Thyroid gland (tissue), 4 donors: ENCODE data around the gene MAPK13.

ENCODE experiments used
- CTCF ChIP-seq, 6 experiments: fragments of 200-600 bp in 3 of 6; fragments of 450-650 bp in 3 of 6; sonication (generic) in 3 of 6; IDR thresholded peaks; one replicate each; pipeline ENCODE4 v1.5.1; 2016 to 2019; ENCODE audit warnings: antibody characterized with exemption in 6 of 6, mild to moderate bottlenecking in 2 of 6, inconsistent platforms in 1 of 6, moderate library complexity in 1 of 6
- POLR2A ChIP-seq, 2 donors: fragments of 450-650 bp; IDR thresholded peaks; one replicate each; pipeline ENCODE4 v1.6.1; 2017; ENCODE audit warnings: antibody characterized with exemption in 2 of 2, mild to moderate bottlenecking in 2 of 2, moderate library complexity in 1 of 2

GRCh38 chr6:36095497-36096391 lies 34.6 kb upstream of the MAPK13 start:
- TF ChIP-seq CTCF (IDR thresholded peaks at IDR 0.05), result peak in 2 of 6 experiments; percentile 6 to 10
- TF ChIP-seq POLR2A (IDR thresholded peaks at IDR 0.05), result no peak
